HEK293 (cell line): ENCODE data around the gene NRG2.

Source experiments
- CTCF ChIA-PET: fragments of 350-600 bp; formaldehyde crosslinking; extraction: SDS; loops from one replicate; lab custom pipeline; 2021; ENCODE audit warnings: antibody characterized with exemption; lab: Yijun Ruan, JAX
- POLR2A ChIA-PET: fragments of 300-600 bp; formaldehyde crosslinking; extraction: SDS; loops from one replicate; lab custom pipeline; 2020; ENCODE audit warnings: antibody characterized with exemption, inconsistent platforms; lab: Yijun Ruan, JAX
- H3K27ac ChIP-seq: fragments of 200-500 bp; sonication (Bioruptor generic); 2 replicates; pipeline ENCODE4 v1.5.1; 2014; ENCODE audit warnings: low read depth, low read length, control low read depth, inconsistent platforms; ENCODE audit errors: extremely low read depth
- H3K36me3 ChIP-seq, 2 experiments: fragments of 200-500 bp in 1 of 2; sonication (Bioruptor generic) in 1 of 2; 1 replicate in 1 of 2; 2 replicates in 1 of 2; pipeline ENCODE4 v1.5.1; 2014 to 2017; ENCODE audit warnings: inconsistent platforms in 2 of 2, low read length in 2 of 2; ENCODE audit not compliant: control insufficient read depth in 2 of 2, insufficient read depth in 1 of 2
- H3K4me1 ChIP-seq: fragments of 200-500 bp; sonication (Bioruptor generic); 2 replicates; pipeline ENCODE4 v1.5.1; 2014; ENCODE audit warnings: mild to moderate bottlenecking, low read length, inconsistent platforms; ENCODE audit not compliant: control insufficient read depth, insufficient read depth
- H3K4me3 ChIP-seq: 2 replicates; pipeline ENCODE4 v1.5.1; 2011; ENCODE audit warnings: low read depth, mild to moderate bottlenecking, control low read depth, low read length, moderate library complexity
- H3K9me3 ChIP-seq: fragments of 200-500 bp; sonication (Bioruptor generic); 2 replicates; pipeline ENCODE4 v1.5.1; 2014; ENCODE audit warnings: low read depth, low read length, inconsistent platforms; ENCODE audit not compliant: control insufficient read depth, insufficient read depth
- ATF2 ChIP-seq: fragments of 450-650 bp; formaldehyde crosslinking; IDR thresholded peaks from 2 replicates; pipeline ENCODE4 v1.5.1; 2016; ENCODE audit warnings: missing biosample characterization, missing genetic modification characterization, low read depth
- KLF7 ChIP-seq: fragments of 450-650 bp; formaldehyde crosslinking; IDR thresholded peaks from 2 replicates; pipeline ENCODE4 v1.5.1; 2016; ENCODE audit warnings: missing biosample characterization, missing genetic modification characterization, borderline replicate concordance
- KLF9 ChIP-seq: fragments of 450-650 bp; formaldehyde crosslinking; IDR thresholded peaks from 2 replicates; pipeline ENCODE4 v1.5.1; 2016; ENCODE audit warnings: missing biosample characterization, missing genetic modification characterization, low read depth
- SETDB1 ChIP-seq: IDR thresholded peaks from one replicate; pipeline ENCODE4 v1.6.1; 2017; ENCODE audit warnings: mild to moderate bottlenecking, low read length, moderate library complexity, mixed read lengths; ENCODE audit not compliant: insufficient read length
- SP3 ChIP-seq: fragments of 450-650 bp; formaldehyde crosslinking; IDR thresholded peaks from 2 replicates; pipeline ENCODE4 v1.5.1; 2016; ENCODE audit warnings: missing biosample characterization, missing genetic modification characterization
- ZBTB21 ChIP-seq: fragments of 450-650 bp; formaldehyde crosslinking; IDR thresholded peaks from 2 replicates; pipeline ENCODE4 v1.5.1; 2017; ENCODE audit warnings: missing biosample characterization, missing genetic modification characterization
- ZNF148 ChIP-seq: fragments of 450-650 bp; formaldehyde crosslinking; IDR thresholded peaks from 2 replicates; pipeline ENCODE4 v1.5.0; 2017; ENCODE audit warnings: missing biosample characterization, missing genetic modification characterization, borderline replicate concordance
- ZNF157 ChIP-seq: fragments of 450-650 bp; formaldehyde crosslinking; IDR thresholded peaks from 2 replicates; pipeline ENCODE4 v1.5.1; 2016; ENCODE audit warnings: missing biosample characterization, missing genetic modification characterization
- ZNF292 ChIP-seq: fragments of 450-650 bp; formaldehyde crosslinking; IDR thresholded peaks from 2 replicates; pipeline ENCODE4 v1.5.1; 2016; ENCODE audit warnings: low read depth, missing biosample characterization, missing genetic modification characterization, borderline replicate concordance
- ZNF341 ChIP-seq: fragments of 450-650 bp; formaldehyde crosslinking; IDR thresholded peaks from 2 replicates; pipeline ENCODE4; 2016; ENCODE audit warnings: low read depth, missing biosample characterization, missing genetic modification characterization
- ZNF391 ChIP-seq: fragments of 450-650 bp; formaldehyde crosslinking; IDR thresholded peaks from 2 replicates; pipeline ENCODE4 v1.5.1; 2016; ENCODE audit warnings: low read depth, missing biosample characterization, missing genetic modification characterization, borderline replicate concordance
- ZNF513 ChIP-seq: fragments of 450-650 bp; IDR thresholded peaks from 2 replicates; pipeline ENCODE4 v1.5.1; 2018; ENCODE audit warnings: missing biosample characterization, missing genetic modification characterization
- ZNF518A ChIP-seq: fragments of 450-650 bp; formaldehyde crosslinking; conservative IDR thresholded peaks from 2 replicates; pipeline ENCODE4 v1.5.1; 2016; ENCODE audit warnings: low read depth, missing biosample characterization, missing genetic modification characterization
- ZNF521 ChIP-seq: fragments of 450-650 bp; formaldehyde crosslinking; IDR thresholded peaks from 2 replicates; pipeline ENCODE4 v1.5.1; 2017; ENCODE audit warnings: missing biosample characterization, mild to moderate bottlenecking, missing genetic modification characterization
- ZNF555 ChIP-seq: fragments of 450-650 bp; formaldehyde crosslinking; conservative IDR thresholded peaks from 2 replicates; pipeline ENCODE4 v1.5.1; 2017; ENCODE audit warnings: missing biosample characterization, mild to moderate bottlenecking, missing genetic modification characterization, inconsistent platforms
- ZNF776 ChIP-seq: fragments of 450-650 bp; formaldehyde crosslinking; IDR thresholded peaks from 2 replicates; pipeline ENCODE4 v1.5.0; 2017; ENCODE audit warnings: missing biosample characterization, missing genetic modification characterization, borderline replicate concordance
- ZNF777 ChIP-seq: fragments of 450-650 bp; formaldehyde crosslinking; IDR thresholded peaks from 2 replicates; pipeline ENCODE4 v1.5.1; 2017; ENCODE audit warnings: missing biosample characterization, missing genetic modification characterization, borderline replicate concordance

Gene NRG2

GRCh38 chr5:139885172-139885856 lies 157.8 kb downstream of the NRG2 start (continued):
- TF ChIP-seq ZNF518A (tag by site-specific recombination), result no peak
- TF ChIP-seq ZNF391 (tag by site-specific recombination), result no peak
- no peak for TF ChIP-seq KLF7
- TF ChIP-seq, all 188 proteins: peak for 3

GRCh38 chr5:139884734-139885133 lies 158.4 kb downstream of the NRG2 start:
- POLR2A ChIA-PET, result no interaction called here
- Histone ChIP-seq H3K36me3 (no peaks in the 10 kb centered on the region; a peak in 1 of 3 replicates), H3K9me3 (no peaks in the 10 kb centered on the region)
- TF ChIP-seq ZNF555 (tag by site-specific recombination), result no peak
- TF ChIP-seq ZNF776 (tag by site-specific recombination), result no peak
- TF ChIP-seq ZBTB21 (tag by site-specific recombination), result no peak
- TF ChIP-seq SP3 (tag by site-specific recombination), result no peak
- TF ChIP-seq ZNF521 (tag by site-specific recombination), result no peak
- TF ChIP-seq KLF9 (tag by site-specific recombination), result no peak
- TF ChIP-seq ATF2, result no peak
- no peak for TF ChIP-seq ZNF777 (tag by site-specific recombination)
- no peak for TF ChIP-seq SETDB1
- TF ChIP-seq ZNF292 (tag by site-specific recombination), result no peak
- TF ChIP-seq ZNF157 (tag by site-specific recombination), result no peak
- no peak for TF ChIP-seq ZNF341 (tag by site-specific recombination)
- TF ChIP-seq ZNF513 (tag by site-specific recombination), result no peak
- TF ChIP-seq ZNF148, result no peak
- TF ChIP-seq, all 188 proteins: peak for 0
- H3K4me3 ChIP-seq, result no peak overlapping the region
- CTCF ChIA-PET, result interaction anchor here (0.6 to 1.7 kb wide), 4 partner anchors 83 to 273 kb away, joined by 3 to 6 read pairs (median 4); no protein-coding TSS in a partner anchor
- no peak overlapping the region for H3K27ac ChIP-seq
- H3K4me1 ChIP-seq, result peaks cover 13% of the 10 kb centered on the region
